ENCODE results near the gene UQCRQ. TPM values are rescaled to one million over a fixed set of nuclear protein-coding genes. Genes with fewer than 3 reads are reported as not detected.
A peak's percentile ranks its signal among the peaks of the same experiment; 100 is the strongest.

The UQCRQ gene
- total RNA-seq, 4 donors from 2014 or later: 59.2 to 235 (median 118) TPM

- Histone ChIP-seq H3K4me1 (peaks cover 10 to 16% of the 10 kb centered on the region in 2 donors), H3K9me3 (no peaks in the 10 kb centered on the region), H3K27me3 (no peaks in the 10 kb centered on the region), H3K4me3 (replicated peaks in 1 of 3) (no peak overlapping the region), H3K27ac (no peak overlapping the region), H3K36me3 (no peaks in the 10 kb centered on the region)
- intact Hi-C loops (cut with DNase I): no loop called here
- no peak for DNase-seq
- TF ChIP-seq CTCF (IDR thresholded peaks at IDR 0.05) (no peak), POLR2A (IDR thresholded peaks at IDR 0.05) (no peak)
- WGBS, 2 donors: 82 to 91% methylated on average over 5 of the region's 5 CpGs
Observed at GRCh38 chr5:132832612-132833011, 33.8 kb upstream of the UQCRQ start.

GRCh38 chr5:132834057-132834456 lies 32.4 kb upstream of the UQCRQ start:
- Histone ChIP-seq H3K27me3 (no peaks in the 10 kb centered on the region), H3K4me3 (replicated peaks in 1 of 3) (no peak overlapping the region), H3K36me3 (no peaks in the 10 kb centered on the region), H3K4me1 (peaks cover 7 to 12% of the 10 kb centered on the region in 2 donors), H3K9me3 (no peaks in the 10 kb centered on the region), H3K27ac (no peak overlapping the region)
- intact Hi-C loops (cut with DNase I): no loop called here
- TF ChIP-seq POLR2A (IDR thresholded peaks at IDR 0.05): no peak
- no peak for TF ChIP-seq CTCF (IDR thresholded peaks at IDR 0.05)
- 95 to 97% methylated on average over 3 of the region's 3 CpGs for WGBS, 2 donors
- DNase-seq: no peak

- no peak for DNase-seq
- intact Hi-C loops (cut with DNase I): no loop called here
- H3K4me3 ChIP-seq (replicated peaks in 1 of 3): no peak overlapping the region
- WGBS, 2 donors: 96 to 100% methylated on average over 1 of the region's 1 CpG
- H3K4me1 ChIP-seq: no peaks in the 10 kb centered on the region
- H3K27ac ChIP-seq: no peak overlapping the region
- TF ChIP-seq CTCF (IDR thresholded peaks at IDR 0.05) (no peak), POLR2A (IDR thresholded peaks at IDR 0.05) (no peak)
- no peaks in the 10 kb centered on the region for H3K27me3 ChIP-seq
- no peaks in the 10 kb centered on the region for H3K9me3 ChIP-seq
- H3K36me3 ChIP-seq: no peaks in the 10 kb centered on the region
Observed at GRCh38 chr5:132836852-132837251, 29.6 kb upstream of the UQCRQ start.

- no peak for DNase-seq
- H3K9me3 ChIP-seq: no peaks in the 10 kb centered on the region
- H3K27me3 ChIP-seq: no peaks in the 10 kb centered on the region
- H3K27ac ChIP-seq: no peak overlapping the region
- TF ChIP-seq CTCF (IDR thresholded peaks at IDR 0.05): no peak
- TF ChIP-seq POLR2A (IDR thresholded peaks at IDR 0.05): no peak
- no peaks in the 10 kb centered on the region for H3K4me1 ChIP-seq
- intact Hi-C loops (cut with DNase I): no loop called here
- no peaks in the 10 kb centered on the region for H3K36me3 ChIP-seq
- 70 to 77% methylated on average over 2 of the region's 2 CpGs for WGBS, 2 donors
- no peak overlapping the region for H3K4me3 ChIP-seq (replicated peaks in 1 of 3)
Observed at GRCh38 chr5:132837868-132838267, 28.6 kb upstream of the UQCRQ start.

- no peak for DNase-seq
- Histone ChIP-seq H3K36me3 (no peaks in the 10 kb centered on the region), H3K27ac (peak overlapping the region in 2 of 3 donors; percentile 31 to 65), H3K4me1 (no peaks in the 10 kb centered on the region), H3K27me3 (no peaks in the 10 kb centered on the region), H3K4me3 (replicated peaks in 1 of 3) (no peak overlapping the region), H3K9me3 (no peaks in the 10 kb centered on the region)
- 77 to 82% methylated on average over 3 of the region's 3 CpGs for WGBS, 2 donors
- intact Hi-C loops (cut with DNase I): no loop called here
- TF ChIP-seq CTCF (IDR thresholded peaks at IDR 0.05) (no peak), POLR2A (IDR thresholded peaks at IDR 0.05) (no peak)
Observed at GRCh38 chr5:132838516-132839282, 27.7 kb upstream of the UQCRQ start.

Measured in thyroid gland (tissue), 4 donors.